Fibroblast of pulmonary artery (primary cell): Measurements from ENCODE around the gene NUMBL.

Source experiments
- DNase-seq: peaks from one replicate; pipeline ENCODE4 v3.0.0-alpha.2; 2010; ENCODE audit warnings: low read depth
- H3K4me3 ChIP-seq: replicated peaks from 2 replicates; pipeline ENCODE4 v1.5.1; 2011; ENCODE audit warnings: low read depth, mild to moderate bottlenecking, control low read depth, low read length, moderate library complexity
- CTCF ChIP-seq: IDR thresholded peaks from 2 replicates; pipeline ENCODE4 v1.5.1; 2011; ENCODE audit warnings: mild to moderate bottlenecking, control low read depth, low read length, inconsistent platforms; ENCODE audit errors: missing control alignments

The NUMBL gene

DNA sequence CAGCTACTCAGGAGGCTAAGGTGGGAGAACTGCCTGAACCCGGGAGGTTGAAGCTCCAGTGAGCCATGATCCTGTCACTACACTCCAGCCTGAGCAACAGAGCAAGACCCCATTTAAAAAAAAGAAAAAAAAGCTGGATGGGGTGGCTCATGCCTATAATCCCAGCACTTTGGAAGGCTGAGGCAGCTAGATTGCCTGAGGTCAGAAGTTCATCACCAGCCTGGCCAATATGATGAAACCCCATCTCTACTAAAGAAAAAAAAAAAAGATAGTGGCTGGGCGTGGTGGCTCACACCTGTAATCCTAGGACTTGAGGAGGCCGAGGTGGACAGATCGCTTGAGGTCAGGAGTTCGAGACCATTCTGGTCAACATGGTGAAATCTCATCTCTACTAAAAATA is 74.3 kb downstream of the NUMBL start:
- TF ChIP-seq CTCF, result no peak
- H3K4me3 ChIP-seq, result no peak overlapping the region
- no peak for DNase-seq
